Stimulated activated CD8-positive, alpha-beta memory T cell treated with anti-CD3 and anti-CD28 coated beads, Interleukin-12 subunit alpha, Interleukin-12 subunit beta, amount 100 ng/mL, for 24 hours (primary cell): ENCODE results near the gene GALNT18.

Experiments
- DNase-seq: peaks from one replicate; pipeline ENCODE4 v3.0.0-alpha.2; 2020; ENCODE audit errors: extremely low read depth

Gene GALNT18

DNA sequence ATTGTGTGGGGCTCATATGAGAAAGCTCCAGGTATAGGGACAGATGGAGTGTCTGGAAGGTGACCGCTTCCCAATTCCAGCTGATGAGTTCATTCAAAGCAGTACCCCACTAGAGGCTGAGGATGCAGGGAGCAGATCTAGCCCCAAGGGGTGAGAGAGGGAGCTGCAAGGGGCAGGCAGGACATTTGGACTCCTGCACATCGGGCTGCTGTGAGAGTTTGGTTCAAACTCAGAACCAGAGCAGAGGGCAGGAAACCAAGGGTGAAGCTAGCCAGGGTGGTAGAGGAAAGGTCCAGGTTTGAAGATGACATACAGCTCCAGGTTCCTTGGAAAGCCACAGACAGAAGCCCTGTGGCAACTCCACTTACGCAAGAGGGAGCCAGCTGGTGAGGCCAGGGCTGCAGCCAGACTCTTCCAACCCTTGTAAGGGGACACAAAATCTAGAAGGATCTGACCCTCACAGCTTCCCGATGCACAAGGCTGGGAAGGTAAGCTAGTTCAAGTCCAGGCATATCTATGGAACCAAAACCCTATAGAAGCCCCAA lies 270.7 kb downstream of the GALNT18 start:
- DNase-seq, result no peak

DNA sequence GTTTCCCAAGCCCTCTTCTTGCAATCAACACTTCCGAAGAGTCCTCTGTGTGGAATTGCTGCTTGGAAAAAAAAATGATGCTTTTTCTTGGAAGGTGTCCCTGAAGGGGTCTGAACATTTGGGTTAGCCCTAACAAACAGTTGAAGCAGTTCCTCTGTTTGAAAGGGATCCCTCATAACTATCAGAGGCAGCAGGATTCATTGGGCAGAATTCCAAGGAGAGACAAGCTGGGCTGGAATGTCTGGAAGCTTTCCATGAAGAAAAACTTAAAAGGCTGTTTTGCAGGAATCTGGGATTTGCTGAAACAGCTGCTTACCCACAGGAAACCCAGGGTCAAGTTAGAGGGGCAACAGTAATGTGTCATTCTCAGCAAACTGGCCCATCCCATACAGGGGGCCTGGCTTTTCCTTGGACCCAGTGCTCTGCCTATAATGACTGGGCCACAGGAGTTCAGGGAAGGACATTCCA lies 271.9 kb downstream of the GALNT18 start:
- no peak for DNase-seq

DNA sequence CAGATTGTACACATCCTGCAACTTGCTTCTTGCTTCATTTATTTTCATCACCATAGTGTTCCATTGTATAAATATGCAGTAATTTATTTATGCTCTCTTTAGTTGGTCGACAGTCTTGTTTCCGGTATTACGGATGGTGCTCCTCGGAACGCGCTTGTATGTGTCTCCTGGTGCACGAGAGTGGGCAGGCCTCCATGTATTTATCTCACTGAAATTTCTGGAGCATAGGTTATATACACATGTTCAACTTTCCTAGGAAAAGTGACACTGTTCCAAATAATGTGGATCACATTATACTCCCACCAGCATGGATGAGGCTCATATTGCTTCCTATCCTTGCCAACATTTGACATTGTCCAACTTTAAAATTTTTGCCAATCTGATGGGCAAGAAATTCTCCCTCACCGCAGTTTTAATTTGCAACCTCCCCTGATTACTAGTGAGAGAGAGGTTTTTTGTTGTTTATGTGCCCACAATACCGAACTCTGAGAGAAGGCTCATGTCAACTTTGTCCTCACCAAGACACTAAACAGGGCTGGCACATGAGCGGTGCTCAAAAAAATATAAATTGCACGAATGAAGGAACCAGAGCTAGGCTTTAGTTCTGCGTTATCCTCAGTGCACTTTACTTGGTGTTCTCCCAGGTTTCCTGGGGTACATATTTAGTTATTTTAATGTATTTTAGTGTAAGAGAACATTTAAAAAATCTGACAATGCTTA lies 272.5 kb downstream of the GALNT18 start:
- DNase-seq, result no peak

DNA sequence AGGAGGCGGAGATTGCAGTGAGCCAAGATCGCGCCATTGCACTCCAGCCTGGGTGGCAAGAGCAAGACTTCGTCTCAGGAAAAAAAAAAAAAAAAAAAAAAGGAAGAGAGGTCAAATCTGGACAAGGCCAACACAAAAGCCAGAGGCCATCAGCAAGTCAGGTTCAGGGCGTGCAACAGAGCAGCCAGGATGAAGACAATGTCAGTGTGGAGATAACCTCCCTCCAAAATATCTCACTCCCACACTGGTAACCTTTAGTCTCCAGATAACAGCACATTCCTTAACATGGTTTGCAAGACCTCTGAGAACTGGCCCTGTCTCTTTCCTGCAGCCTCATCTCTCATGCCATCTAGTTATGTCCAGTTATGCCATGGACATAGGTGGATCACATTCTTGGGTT lies 273.5 kb downstream of the GALNT18 start:
- DNase-seq, result no peak

DNA sequence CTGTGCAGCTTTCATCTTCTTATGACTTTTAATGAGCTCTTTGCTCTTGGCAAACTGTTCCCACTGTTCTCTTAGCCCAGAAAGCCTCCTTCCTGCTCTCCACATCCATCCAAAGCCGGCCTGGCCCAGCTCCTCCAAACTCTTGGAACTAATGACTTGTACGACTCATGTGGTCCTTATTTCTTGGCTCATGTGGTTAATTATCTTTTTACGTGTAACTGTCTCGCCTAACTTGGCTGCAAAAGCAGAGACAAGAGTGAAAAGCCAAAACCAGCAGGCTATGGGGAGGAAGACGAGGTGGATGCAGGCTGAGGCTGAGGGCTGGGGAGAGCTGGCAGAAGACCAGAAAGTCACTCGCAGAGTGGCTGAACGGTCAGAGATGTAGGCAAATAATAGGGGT lies 274.2 kb downstream of the GALNT18 start:
- DNase-seq, result no peak

DNA sequence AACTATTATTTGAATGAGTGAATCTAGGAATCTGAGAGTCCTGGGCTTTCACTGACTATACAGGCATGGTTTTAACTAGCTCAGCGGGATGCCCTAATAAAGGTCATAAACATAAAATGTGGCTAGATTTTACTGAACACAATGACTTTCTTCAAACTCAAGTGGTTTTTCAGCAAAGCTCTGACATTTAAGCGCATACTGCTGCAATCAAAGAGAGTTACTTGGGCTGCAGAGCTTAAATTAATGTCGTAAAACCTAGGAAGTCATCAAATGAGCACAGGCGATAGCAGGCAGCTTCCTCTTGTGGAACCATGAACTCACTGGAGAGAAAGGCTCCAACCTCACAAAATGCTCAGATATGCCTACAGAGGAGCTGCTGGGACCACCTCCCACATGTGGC lies 275.5 kb downstream of the GALNT18 start:
- no peak for DNase-seq

DNA sequence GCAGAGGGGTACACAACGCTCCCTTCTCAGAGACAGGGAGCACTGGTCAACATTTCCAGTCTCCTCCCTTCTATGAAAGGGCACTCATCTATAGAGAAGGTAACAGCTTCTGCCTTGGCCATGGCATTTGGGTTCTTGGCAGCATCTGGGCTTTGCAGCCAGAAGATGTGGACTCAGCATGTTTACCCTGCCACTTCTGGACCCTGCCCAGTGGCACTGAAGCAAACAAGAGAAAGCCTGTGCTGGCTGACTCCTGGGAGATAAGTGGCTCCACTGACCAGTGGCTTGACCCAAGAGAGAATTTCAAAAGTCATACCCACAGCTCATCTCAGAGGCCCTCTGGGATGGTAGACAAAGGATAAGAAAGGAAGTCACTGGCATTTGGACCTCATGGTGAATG lies 276.7 kb downstream of the GALNT18 start:
- DNase-seq, result no peak

DNA sequence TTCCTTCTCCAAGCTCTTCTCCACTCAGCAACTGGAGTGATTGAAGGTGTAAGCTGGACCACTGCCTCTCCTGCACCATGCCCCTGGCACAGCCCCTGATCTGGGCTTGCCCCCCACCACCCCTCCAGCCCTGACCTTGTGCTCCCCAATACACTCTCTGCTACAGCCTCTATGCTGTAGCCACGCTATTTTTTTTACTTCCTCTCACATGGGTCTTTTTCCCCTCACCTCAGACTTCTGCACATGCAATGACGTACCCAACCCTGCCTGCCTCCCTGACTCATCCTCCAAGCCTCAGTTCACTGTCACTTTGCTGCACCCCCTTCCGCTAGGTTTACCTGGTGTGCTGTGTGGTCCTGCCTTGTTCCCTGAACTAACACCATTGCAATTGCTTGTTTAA lies 277.8 kb downstream of the GALNT18 start:
- no peak for DNase-seq

DNA sequence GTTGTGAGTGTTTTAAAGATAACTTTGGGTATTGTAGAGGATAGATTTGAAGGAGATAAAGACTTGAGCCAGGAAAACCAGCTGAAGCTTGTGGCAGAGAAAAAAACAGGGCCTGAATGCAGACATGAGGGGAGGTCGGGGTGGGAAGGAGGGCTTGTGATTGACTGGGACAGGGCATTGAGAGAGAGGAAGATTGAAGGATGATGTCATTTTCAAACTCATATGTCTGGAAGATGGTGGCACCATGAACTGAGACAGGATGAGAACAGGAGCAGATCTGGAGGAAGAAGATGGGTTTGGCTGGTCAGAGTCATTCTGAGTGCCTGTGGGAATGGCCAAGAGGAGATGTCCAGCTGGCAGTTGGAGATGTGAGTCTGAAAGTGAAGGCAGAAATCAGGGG lies 283.5 kb downstream of the GALNT18 start:
- DNase-seq, result no peak

DNA sequence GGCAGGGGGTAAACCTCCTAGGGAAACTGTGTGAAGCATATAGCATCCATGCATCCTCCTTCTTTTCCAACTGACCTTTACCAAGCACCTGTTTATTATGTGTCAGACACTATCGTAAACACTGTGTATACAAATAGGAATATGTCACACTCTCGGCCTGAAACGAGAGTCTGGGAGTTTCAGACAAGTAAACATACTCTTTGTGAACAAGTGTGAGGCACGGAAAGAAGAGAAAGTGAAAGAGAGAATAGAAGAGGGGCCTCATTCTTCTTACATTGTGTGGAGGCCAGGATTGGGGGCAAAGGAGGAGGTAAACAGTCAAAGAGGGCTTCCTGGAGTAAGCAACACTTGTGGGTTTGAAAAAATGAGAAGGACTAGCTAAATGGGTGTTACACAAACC lies 285.1 kb downstream of the GALNT18 start:
- no peak for DNase-seq

DNA sequence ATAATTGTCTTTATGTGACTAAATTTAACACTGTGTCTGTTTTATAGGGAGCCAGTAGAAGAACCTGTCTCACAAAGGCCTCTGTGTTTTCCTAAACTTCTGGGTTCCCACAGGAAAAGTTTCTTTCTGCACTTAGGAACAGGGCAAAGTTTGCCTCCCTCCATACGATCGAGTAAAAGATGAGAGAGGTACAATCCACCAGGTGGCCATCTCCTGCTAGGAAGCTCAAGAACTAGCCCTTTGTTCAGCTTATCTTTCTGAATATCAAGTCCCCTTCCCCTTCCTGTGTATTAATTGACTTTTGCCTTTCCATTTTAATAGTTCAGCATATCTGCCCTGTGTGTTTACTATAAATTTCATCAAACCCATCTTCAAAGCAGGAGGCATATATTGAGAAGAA lies 286.8 kb downstream of the GALNT18 start:
- DNase-seq, result no peak

DNA sequence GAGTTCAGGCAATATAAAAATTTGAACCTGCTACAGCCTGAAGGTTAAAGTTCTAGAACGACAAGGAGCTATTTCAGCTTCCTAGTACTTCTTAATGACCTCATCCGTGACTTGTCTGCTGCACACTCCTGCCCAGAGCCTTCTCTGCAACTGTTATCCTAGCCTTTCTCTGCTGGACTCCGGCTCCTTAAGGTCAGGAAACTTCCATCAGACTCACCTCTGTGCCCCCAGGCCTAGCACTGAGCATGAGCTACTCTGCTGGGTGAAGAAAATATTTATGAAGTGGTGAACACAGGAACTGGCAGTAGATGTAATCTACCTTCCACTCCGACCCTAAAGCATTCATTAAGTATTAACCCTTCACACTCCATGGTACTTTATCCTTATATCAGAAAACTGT lies 287.2 kb downstream of the GALNT18 start:
- DNase-seq, result no peak

DNA sequence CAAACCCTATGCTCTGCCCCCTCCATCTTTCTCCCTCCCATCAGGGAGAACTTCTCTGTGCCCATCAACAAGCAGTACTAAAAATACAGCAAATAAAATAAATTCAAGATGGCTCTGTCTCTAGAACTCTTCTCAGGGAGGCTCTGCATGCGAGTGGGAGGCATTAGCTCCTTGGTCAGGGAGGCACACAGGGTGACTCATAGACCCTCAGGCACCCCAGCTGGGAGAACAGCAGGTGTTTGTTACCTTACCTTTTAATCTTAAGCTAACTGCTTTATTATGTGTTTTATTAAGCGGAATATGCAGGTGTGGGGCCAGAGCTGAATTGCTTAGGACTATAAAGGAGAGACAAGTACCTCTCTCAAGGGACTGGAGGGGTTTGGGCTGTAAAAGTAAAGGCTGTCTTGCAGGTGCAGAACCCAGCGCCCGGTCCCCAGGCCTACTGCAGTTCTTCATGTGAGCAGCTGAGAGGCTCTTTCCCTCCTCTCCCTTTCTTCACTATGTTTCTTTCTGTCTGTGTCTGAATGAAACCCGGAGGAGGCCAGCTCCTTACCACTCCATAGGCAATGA lies 289.6 kb downstream of the GALNT18 start:
- DNase-seq, result no peak

DNA sequence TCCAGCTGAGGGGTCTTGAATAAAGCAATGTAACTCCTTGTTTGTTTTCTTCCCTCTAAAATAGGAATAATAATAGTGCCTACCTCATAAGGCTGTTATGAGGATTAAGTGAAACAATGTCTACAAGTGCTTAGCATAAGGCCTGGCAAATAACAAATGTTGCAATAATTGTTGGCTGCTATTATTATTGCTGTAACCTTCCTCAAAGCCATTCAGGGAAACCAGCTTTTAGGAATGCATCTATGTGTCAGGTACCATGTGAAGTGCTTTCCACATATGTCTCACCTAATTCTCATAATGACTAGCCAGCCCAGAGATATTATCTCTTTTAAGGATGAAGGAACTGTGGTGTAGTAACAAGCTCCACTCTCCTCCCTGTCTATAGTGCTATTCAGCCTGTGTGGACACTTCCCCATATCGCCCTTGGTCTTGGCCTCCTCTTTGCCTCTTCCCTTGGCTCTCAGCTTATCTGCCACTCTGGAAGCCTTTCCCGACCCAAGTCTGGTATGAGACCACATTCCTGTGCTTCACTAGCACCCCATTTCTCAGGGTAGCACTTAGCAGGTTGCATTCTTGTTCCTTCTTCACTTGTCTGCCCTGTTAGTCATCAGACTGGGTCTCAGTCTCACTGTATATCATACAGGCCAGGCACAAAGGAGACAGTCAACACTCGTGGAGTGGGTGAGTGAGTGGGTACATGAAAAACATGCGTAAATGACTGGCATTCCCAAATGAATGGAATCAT lies 292.6 kb downstream of the GALNT18 start:
- no peak for DNase-seq

DNA sequence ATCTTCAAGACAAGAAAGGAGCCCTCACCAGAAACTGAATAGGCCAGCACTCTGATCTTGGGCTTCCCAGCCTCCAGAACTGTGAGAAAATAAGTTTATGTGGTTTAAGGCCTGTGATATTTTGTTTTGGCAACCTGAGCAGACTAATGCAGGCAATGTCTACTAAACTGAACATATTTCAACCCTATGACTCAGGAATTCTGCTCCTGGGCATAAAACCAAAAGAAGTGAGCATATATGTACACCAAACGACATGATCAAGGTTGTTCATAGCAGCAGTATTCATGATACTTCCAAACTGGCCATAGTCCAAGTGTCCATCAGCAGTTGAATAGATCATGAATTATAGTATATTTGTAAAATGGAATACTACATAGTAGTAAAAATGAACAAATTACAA lies 297.7 kb downstream of the GALNT18 start:
- DNase-seq, result no peak

DNA sequence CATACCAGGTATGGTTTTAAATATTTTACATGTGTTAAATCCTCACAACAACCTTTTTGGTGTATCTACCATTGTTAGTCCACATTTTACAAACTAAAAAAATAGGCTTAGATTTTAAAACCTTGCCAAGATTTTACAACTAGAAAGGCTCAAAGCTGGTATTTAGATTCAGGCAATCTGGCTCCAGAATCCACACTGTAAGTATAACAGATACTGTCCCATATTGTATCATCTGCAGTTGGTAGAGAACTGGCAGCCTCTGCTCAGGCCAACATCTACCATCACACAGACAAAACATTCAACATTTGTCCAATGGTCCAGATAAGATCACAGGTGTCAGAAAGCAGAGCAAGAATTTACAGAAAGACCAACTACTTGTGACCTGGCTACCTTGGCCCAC lies 299.7 kb downstream of the GALNT18 start:
- no peak for DNase-seq

DNA sequence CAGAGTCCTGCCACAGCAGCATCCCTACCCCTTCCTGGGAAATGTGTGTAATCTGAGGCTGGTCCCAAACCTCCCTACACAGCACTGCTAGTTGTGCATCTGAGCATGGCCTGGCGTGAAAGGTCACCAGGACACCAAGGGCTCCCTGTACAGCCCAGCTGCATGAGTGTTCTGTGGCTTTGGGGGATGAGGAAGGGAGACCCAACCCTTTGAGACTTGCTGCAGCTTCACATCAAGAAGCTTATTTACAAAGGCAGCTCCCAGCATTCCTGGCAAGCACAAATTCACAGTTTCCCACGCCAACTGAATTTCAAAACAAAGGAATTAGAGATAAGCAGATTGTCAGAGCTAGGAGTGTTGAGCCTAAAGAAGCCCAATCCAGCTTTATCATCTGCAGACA lies 301.0 kb downstream of the GALNT18 start:
- DNase-seq, result no peak

DNA sequence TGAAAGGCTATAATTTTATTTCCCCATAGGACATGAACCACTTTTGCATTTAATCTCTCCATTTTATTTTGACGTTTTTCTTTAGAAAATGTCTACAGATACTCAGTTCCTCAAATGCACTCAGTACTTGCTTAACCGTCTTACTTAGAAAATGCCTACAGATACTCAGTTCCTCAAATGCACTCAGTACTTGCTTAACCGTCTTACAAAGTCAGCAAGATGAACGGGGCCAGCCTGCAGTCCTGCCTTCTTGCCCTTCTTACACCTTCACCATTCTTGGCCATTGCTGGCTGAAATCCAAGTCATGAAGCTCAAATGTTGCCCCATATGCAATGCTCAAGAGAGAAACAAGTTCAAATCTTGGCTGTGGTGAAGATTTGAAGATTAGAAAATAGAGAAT lies 302.8 kb downstream of the GALNT18 start:
- no peak for DNase-seq

DNA sequence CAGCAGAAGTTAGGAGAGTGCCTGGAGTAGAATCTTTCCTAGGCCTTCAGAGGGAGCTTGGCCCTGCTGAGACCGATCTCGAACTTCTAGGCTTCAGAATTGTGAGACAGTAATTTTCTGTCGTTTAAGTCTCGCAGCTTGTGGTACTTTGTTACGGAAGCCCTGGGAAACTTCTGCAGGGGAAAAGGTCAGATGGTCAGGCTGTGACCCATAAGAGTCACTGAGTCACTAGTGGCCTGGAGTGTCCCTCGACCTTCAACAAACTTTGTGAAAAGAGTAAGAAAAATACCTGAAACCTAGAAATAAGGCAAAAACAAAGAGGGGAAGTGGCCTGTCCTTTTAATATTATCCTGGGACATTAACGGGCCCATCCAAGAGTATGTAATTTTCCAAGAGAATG lies 303.3 kb downstream of the GALNT18 start:
- DNase-seq, result no peak

DNA sequence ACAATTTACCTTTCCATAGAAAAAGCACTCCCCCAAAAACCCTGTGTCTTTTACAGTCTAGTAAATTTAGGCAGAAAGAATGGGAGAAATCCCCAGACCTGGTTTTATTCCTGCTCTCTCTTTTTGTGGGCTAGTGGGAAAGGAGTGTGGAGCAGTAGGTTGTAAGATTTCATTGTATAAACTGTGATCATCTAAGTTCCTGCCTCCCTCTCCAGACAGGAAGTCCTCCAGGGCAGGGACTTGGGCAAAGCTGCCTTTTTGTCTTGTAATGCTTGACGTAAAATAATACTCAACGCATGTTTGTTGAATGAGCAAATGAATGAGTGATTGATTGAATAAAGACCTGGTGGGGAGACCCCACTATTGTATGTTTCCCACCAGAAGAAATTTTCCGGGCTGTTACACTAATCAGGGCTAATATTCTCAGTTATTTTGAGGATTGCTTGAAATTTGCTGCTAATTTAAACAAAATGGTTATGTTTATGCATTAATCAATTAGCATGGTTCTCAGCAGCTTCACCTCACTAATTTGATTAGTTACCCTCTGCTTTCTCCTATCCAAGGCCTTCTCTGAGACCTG lies 305.1 kb downstream of the GALNT18 start:
- no peak for DNase-seq

DNA sequence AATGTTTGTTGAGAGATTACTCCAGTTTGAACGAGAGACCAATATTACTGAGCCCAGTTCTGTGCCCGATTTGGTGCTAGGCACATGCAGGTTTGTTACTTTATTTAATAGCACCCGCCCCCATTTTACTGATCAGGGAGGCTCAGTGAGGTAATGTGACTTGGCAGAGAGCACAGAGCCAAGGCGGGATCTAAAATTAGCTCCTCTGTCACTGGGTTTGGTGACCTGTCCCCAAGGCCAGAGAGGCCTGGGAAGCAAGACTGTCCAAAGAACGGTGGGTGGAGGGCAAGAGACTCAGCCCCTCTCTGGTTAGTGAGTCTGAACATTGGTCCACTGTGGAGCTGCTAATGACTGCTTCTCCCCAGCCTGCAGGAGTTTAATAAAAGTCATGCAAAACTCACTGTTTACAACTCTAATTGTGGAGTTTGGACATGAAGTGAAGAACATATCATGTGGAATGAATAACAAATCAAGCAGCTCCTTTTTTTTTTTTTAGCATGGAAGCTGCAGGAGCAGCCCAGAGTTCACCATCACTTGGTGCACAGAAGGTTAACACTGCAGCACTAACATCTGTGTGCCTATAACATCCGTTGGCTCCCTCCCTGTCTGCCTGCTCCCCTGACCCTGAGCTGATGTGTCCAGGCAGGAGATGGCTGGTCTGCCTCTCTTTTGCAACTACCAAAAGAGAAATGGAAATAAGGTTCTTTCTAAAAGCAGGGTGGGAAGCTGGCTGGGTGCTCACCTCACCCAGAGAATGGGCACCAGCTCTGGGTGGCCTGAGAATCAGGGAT lies 307.7 kb downstream of the GALNT18 start:
- DNase-seq, result no peak

DNA sequence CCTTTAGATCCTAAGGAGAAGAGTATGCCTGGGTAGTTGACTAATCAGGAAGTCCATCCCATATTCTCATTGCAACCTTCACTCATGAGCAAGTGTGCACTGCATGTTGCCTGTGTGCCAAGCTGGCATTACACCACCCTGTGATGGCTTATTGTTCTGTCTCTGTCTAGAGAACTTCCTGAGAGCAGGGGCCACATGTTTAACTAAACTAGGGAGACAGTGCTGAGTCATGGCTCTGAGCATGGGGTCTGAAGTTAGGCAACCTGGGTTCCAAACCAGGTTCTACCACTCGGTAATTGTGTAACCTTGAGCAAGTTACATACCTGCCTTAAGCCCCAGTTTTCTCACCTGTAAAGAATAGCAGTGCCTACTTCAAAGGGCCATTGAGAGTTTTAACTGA lies 308.4 kb downstream of the GALNT18 start:
- no peak for DNase-seq
